ENCODE measurements around the gene BBOX1.

DNA sequence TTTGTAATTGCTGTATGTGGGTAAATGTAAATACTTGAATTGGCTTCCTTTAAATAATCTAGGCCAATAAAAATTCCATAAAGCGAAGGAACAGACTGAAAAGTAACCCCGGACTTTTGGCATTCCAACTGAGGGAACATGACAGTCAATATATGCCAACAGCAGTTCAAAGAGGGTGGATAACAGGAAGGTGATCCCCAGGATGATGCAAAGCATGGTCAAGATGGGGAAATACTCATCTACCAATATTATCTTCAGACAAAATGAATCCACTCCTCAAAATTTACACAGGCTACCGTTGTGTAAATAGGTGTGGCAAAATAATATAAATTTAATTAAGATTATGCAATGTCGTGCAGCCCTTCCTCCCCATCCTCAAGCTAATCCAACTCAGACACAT, 56.9 kb downstream of the BBOX1 start:
- TF ChIP-seq CTCF (IDR thresholded peaks at IDR 0.05; ENCODE audit: extremely low read depth in 1 of 2, insufficient read depth in 1 of 2, low read depth in 1 of 2, low read length in 2 of 2) (no peak), MAX (IDR thresholded peaks at IDR 0.05; ENCODE audit: insufficient read depth, insufficient read length) (no peak), POLR2AphosphoS5 (IDR thresholded peaks at IDR 0.05; ENCODE audit: insufficient read depth, low read depth, low read length) (no peak), FOS (IDR thresholded peaks at IDR 0.05; ENCODE audit: borderline replicate concordance, insufficient read depth, low read length) (no peak), EZH2 (IDR thresholded peaks at IDR 0.05; ENCODE audit: borderline replicate concordance, low read depth, low read length, severe bottlenecking) (no peak), POLR2A (IDR thresholded peaks at IDR 0.05; ENCODE audit: low read depth, low read length) (no peak), GATA2 (IDR thresholded peaks at IDR 0.05; ENCODE audit: insufficient read depth, insufficient read length, low read depth, low read length) (no peak)
